HG02973 (cell line): ENCODE data around the gene ZNF219.

Experiments used
- ATAC-seq: cut with Tn5 transposase; IDR thresholded peaks from one replicate; pipeline ENCODE4 v1.9.1; 2021; ENCODE audit warnings: moderate library complexity; ENCODE audit not compliant: unreplicated experiment

The ZNF219 gene

DNA sequence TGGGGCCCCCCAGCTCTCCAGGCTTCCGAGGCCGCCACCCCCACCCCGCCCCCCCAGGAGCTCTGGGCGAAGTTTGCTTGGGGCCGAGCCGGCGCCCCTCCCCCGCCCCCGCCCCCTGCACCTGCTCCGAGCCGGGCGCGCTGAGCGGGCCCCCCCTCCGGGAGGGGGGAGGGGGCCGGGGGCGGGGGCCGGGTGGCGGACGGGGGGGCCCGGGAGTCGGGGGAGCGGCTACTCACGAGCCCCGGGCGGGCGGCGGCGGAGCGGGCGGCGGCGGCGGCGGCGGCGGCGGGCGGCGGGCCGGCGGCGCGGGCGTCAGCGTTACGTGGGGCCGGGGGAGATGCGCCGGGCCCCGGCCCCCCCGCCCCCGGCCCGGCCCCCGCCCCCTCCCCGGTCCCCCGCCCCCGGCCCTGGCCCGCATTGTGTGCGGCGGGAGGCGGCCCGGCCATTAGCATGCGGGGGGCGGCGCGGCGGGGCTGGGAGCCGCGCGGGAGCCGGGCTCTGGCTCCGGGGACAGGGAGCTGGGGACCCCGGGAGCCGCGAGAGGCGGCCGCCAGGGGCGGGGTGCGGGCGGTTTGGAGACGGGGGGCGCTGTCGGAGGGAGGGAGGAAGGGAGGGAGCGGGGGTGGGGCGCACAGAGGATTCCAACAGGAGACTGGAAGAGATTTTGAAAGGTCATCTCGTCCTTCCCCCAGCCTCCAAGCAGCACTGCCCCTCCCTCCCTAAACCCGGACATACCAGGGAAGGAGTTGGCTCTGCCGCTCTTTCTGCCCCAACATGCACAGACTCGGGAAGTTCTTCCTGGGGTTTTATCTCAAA is at the start of gene ZNF219:
Gene ZNF219, minus strand, starts transcription at position 580 of the 816 bp plus-strand sequence. CDS start 5,064 bp downstream, outside the sequence.
- no peak for ATAC-seq

DNA sequence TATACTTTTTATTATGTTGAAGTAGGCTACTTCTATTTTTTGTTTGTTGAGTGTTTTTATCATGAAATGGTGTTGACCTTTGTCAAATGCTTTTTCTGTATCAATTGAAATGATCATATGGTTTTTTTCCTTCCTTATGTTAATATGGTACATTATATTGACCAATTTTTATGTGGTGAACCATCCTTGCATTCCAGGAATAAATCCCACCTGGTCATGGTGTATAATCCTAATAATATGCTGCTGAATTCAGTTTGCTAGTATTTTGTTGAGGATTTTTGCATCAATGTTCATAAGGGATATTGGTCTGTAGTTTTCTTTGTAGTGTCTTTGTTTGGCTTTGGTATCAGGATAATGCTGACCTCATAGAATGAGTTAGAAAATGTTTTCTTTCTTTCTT is 47.0 kb upstream of the ZNF219 start:
- no peak for ATAC-seq

DNA sequence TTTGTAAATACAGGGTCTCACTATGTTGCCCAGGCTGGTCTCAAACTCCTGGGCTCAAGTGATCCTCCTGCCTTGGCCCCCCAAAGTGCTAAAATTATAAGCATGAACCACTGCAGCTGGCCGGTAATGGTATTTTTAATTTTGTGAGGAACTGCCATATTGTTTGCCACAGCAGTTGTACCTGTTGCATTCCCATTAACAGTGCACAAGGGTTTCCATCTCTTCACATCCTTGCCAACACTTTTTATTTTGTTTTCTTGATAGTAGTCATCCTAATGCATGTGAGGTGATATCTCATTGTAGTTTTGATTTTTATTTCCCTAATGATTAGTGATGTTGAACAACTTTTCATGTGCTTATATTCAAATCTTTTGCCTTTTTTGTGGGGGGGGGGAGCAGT is 43.9 kb upstream of the ZNF219 start:
- ATAC-seq, result no peak

DNA sequence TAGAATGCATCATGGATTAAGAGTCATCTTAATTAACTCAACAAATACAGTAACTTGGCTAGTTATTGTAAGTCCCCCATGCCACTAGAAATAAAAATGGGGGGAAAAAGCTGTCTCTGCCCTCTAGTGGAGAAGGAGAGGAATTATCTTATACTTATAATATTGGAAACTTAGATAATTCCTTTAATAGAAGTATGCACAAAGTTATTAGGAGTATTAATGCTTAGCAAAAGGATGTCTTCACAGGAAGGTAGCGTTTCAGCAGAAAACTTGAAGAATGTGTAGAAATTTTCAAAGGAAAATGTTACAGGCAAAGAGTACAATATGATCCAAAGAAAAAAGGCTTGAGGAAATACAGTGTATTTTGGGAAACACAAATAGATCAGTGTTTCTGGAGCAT is 37.6 kb upstream of the ZNF219 start:
- ATAC-seq, result no peak

DNA sequence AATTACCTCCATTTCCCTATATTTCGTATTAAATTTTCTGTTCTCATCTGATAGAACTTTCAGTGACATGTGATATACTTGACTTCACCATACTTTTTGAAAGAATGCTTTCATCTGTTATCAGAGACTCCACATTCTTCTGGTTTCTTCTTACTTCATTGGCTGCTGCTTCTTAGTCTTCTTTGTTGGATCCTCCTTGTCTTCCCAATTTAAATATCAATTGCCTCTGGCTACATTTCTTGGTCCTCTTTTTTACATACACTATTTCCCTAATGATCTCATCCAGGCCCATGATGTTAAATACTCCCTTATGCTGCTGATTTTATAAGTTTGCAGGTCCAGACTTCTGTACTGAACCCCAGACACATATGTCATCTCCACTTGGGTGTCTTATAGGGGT is 35.4 kb upstream of the ZNF219 start:
- ATAC-seq, result no peak

DNA sequence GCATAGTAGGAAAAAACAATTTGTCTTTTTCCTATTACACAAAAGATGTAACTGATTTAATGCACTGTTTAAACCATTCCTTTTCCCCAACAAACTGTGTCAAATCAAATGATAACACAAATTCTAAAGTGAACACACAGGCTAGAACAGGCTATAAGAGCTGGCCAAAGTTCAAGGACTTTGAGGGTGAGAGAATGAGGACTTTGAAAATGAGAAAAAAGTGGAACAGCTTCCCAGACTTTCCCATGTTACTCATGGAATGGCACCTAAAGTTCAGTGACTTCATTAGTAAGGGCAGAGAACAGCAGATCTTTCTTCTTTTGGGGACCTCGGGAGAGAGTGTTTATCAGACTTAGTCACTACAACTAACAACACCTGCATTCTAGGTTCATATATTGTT is 25.0 kb upstream of the ZNF219 start:
- ATAC-seq, result no peak

DNA sequence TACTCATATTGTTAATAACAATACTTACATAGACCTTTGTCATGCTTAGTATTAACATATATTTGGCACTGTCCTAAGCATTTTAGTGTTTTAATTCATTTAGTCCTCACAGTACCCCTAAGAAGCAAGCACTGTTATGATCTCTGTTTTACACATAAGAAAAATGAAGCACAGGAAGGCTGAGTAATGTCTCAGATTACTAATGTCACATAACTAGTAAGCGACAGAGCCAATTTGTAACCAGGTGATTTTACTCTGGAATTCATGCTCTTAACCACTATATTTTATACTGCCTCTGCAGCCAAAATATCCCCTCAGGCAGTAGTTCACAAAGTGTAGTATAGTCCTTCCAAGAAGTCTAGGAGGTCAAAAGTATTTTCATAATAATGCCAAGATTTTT is 22.7 kb upstream of the ZNF219 start:
- ATAC-seq, result no peak

DNA sequence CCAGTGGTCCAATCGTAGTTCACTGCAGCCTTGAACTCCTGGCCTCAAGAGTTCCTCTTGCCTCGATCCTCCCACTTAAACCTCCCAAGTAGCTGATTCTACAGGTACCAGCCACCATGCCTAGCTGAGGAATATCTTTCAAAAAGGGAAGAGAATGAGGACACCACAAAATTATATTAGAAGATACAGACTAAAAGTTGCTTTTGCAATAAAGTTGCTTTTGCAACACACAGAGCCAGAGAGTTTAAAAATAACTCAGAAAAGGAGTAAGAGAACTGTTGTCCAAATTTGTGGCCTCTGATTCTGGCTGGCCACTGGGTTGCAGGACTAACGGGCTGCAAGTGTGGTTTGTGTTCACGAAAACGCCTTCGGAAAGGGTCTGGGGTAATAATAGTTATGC is 22.2 kb upstream of the ZNF219 start:
- no peak for ATAC-seq

DNA sequence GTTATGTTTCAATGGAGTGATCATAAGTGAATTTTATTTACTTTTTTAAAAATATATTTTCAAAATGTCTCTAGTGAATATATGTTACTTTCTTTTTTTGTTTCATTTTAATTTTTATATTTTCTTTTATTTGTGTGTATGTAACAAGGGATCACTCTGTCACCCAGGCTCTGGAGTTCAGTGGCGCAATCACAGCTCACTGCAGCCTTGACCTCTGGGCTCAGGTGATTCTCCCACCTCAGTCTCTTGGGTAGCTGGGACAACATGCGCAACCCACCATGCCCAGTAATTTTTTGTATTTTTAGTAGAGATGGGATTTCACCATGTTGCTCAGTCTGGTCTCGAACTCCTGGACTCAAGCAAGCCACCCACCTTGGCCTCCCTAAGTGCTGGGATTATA is 20.5 kb upstream of the ZNF219 start:
- ATAC-seq, result no peak

DNA sequence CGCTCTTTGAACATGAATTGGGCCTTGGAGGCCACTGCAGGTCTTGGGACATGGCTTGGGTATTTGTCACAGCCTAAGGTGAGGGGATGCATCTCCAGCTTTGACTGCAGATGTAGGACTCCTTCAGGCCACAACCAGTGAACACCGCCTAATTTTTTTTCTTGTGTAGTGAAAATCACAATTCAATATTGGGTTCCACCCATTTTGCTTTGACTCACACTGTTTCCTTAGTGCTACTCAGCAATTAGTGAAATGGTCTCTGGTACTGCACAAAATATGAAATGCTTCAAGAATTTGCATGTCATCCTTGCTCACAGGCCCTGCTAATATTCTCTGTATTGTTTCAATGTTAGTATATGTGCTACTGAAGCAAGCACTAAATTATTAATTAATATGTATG is 14.9 kb upstream of the ZNF219 start:
- ATAC-seq, result no peak

DNA sequence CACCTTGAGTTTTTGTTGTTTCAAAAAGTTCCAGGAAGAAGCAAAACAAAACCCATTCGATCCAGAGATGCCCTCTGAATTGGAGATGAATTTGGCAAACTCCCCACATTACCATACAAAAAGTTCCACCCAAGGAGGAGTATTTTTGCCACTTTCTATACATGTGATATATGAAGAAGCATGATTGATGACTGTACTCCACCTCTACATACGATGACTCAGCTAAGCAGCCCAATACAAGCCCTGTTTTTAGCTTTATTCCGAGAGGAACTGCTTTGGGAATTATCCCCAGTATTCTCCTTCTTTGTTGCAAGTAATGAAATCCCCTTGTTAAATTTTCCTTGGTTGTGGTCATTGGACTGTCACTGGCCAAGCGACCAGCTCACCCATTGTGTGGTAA is 13.8 kb upstream of the ZNF219 start:
- no peak for ATAC-seq

DNA sequence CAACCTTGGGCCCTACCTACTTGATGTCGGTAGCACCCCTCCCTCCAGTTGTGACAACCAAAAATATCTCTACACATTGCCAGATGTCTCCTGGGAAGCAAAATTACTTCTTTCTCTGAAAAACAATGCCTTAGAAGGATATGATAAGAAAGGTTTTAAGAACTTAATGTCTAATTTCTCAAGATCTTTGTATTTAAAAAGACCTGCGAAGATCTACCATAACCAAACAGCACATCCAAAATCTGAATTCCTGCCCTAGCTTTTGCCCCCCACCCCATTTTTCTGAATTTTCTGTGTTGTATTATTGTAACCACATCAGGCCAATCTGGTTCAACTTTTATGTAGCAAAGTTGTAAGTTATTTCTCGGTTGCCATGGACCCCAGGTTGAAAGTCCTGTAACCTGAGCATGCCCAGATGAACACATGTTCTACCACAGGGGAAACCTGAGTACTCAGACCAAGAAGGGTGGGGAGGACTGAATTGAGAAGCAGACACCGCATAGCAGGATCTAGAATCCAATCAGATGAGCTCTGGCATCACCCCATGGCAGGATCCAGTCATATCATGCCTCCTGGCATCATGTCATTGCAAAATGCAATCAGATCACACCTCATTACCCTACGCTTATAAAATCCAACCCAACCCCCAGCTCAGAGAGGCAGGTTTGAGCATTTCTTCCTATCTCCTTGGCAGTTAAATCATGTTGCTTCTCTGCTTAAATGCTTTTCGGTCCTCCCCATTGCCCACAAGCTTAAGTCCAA is 11.1 kb upstream of the ZNF219 start:
- ATAC-seq, result peak; percentile 46

DNA sequence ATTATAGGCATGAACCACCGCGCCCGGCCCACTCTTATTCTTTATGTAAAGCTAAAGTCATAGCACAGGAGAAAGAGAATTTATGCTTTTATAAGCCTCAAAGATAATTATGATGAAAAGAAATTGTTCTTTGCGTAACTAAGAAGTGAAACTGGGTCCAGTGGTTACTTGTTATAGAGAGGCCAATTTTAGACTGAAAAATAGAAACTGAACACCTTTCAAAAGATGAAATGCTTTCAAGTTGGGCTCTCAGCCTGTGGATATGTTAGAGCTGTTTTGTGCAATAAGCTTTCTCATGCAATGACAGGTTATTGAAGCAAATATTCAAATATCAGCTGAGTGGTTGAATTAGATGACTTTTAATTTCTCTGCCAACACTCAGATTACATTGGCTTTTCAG is 10.3 kb upstream of the ZNF219 start:
- ATAC-seq, result no peak

DNA sequence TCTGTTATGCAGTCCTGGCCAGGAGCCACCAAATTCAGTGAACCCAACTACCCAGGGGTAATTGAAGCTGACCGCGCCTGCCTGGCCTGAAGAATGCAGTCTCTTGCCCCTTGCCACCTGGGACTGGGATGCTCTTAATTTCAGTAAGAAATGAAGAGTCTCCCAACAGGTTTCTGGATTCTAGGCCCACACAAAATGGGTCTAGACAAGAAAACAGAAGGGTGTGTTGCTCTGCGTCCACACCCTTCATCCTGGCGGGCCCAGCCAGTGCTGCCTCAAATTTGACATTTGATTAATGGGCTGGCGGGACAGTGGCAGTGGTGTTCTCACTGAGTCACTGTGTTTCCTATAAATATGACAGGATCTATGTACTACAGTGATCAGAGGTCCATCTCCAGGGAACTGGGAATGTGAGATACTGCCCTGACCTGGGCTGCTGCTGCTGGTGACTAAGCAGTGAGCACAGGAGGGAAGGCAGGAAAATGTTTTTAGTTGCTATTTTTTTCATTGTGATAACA is 8.9 kb upstream of the ZNF219 start:
- no peak for ATAC-seq

DNA sequence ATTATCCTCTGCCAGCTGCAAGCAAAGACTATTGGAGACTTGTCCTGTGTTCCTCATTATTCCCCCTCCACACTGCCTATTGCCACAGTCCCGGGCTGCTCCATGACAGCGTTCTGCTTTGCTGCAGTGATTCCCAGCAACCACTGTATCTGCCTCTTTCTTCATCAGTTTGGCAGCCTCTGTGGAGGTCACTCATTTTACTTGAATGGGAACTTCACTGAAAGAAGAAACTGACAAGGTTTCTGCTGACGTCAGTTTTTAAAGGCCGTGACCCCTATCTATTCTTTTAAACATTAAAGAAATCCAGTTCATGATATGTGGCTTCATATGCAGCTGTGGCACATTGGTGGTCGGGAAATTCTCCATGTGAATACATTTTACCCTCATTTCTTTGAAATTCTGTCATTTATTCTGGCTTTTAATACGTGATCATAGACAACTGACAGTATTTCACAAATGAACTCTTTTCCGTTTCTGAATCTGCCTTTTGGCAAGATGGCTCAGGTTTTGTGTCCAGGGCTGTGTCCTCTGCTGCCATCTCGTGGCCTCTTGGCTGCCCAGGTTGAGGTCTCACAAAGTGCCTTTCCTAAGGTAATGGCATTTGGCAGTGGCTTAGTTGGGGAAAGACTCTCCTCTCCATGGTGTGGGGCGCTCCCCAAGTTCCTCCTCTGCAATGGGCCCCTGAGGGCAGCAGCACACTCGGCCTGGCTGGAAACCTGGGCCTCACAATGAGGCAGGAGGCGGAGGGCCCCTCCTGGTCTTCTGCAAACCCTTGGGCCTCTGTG is 8.2 kb upstream of the ZNF219 start:
- no peak for ATAC-seq

DNA sequence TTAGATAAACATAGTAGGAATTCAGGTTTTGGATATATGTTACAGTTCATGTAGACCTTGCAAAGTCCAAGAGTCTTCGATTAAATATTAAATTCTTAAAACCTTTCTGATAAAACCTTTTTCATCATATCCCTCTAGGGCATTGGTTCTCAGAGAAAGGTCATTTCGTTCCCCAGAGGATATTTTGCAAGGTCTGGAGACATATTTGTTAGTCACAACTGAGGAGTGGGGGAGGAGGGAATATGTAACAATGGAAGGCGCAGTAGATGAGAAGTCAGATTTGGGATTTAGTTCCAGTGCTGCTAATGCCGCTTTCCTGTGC is 7.7 kb upstream of the ZNF219 start:
- no peak for ATAC-seq

DNA sequence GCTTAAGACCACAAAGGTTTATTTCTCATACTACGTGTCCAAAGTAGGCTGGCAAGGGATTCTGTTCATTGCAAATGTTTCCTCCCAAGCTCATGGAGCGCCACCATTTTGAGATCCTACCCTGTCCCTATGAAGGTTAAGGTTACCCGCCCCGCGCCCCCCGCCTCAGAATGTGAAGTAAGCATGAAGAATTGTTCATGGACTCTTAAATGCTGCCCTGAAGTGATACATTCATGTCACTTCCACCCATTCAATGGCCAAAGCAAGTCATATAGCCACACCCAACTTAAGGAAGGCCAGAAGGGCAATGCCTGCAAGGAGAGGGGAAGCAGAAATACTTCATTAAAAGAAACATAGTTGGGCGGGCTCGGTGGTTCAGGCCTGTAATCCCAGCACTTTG is 6.6 kb upstream of the ZNF219 start:
- no peak for ATAC-seq

DNA sequence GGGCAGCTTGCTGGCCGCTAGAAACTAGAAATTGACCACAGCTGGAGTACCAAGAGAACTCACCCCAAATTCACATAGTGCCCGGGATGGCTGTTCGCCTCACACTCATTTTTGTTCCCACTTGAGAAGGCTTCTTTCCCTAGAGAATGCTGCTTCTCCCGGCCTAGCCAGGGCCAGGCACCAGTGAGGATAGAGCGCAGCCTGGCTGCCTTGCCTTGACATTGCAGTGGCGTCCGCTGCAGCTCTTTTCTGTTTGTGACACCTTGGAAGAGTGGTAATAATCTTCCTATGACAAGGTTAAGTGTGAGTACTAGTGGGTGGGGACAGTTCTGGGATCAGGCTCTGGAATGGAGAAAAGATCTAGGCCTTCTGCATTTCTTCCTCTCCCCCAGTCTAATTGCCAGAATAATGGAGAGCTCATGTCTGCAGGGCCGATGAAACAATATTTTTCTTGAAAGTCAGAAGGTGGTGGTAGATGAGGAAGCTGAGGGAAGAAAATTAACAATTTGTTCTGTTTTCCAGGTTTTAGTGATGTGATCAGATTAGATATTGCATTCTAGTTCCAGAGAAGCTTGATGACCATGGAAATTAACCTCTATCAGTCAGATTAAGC is 6.1 kb upstream of the ZNF219 start:
- ATAC-seq, result no peak

DNA sequence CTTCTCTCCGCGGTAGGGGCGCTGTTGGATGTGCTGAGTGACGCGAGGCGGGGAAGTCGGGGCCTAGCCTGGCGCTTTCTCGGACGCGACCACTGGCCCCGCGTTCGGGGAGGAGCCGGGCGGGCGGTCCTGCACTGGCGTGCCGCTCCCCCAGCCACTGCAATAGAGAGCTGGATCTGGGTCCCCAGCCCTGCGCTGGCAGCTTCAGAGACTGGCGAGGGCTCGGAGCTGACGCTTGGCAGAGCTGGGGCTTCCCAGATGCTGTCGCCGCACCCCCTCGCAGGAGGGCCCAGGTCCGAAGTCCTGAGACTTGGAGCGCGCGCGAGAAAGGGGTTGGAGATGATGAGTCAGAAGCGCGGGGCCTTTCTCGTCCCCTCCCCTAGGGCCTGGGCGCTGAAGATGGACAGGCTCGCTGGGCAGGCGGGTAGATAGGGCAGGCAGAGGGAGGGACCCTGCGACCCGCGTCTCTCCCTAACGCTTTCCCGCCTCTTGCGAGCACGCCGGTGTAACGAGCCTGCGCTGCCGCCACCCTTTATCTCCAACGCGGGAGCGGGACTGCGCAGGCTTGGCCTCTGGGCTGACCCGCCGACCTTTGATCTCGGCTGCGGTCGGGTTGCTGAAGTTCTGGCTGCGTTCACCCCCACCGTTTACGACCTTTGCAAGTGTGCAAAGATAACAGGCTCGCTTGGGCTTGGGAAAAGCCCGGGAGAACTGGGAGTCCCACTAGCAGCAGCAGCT is 5.4 kb upstream of the ZNF219 start:
- peak; percentile 87 for ATAC-seq

DNA sequence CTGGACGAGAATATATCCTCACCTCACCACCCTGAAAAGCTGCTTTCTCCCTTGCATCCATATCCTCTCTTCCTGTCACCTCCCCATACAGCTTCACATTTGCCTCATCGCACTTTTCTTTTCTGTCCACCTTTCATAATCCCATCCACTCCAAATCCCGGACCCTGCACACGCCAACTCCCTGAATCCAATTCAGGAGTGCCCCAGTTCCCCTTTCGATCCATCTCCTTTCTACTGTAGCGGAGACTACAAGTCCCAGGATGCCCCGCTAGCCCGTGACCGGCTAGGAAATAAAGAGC is 4.9 kb upstream of the ZNF219 start:
- no peak for ATAC-seq
